MM.1S (cell line): ENCODE data around the gene NAGA.

Source experiments
- DNase-seq: peaks from one replicate; pipeline ENCODE4 v3.0.0-alpha.2; 2015
- H2AFZ ChIP-seq: fragments of 300-600 bp; sonication (generic); 2 replicates; pipeline ENCODE4 v1.6.0; 2016; ENCODE audit warnings: antibody characterized with exemption, low read length
- H3F3A ChIP-seq: fragments of 300-600 bp; sonication (generic); 2 replicates; pipeline ENCODE4 v1.6.1; 2016; ENCODE audit warnings: mild to moderate bottlenecking, antibody characterized with exemption, low read length, moderate library complexity, mixed read lengths; ENCODE audit not compliant: insufficient read depth
- H3K27ac ChIP-seq: fragments of 300-600 bp; sonication (generic); 2 replicates; pipeline ENCODE4 v1.5.1; 2016; ENCODE audit warnings: mild to moderate bottlenecking, low read length
- H3K27me3 ChIP-seq: fragments of 300-600 bp; sonication (generic); replicated peaks from 2 replicates; pipeline ENCODE4 v1.6.0; 2016; ENCODE audit warnings: low read length; ENCODE audit not compliant: insufficient read depth
- H3K36me3 ChIP-seq: fragments of 300-600 bp; sonication (generic); replicated peaks from 2 replicates; pipeline ENCODE4 v1.6.1; 2016; ENCODE audit warnings: mild to moderate bottlenecking, low read length, mixed read lengths; ENCODE audit not compliant: insufficient read depth
- H3K4me1 ChIP-seq: fragments of 300-600 bp; sonication (generic); 2 replicates; pipeline ENCODE4 v1.6.1; 2016; ENCODE audit warnings: low read length, mixed read lengths
- H3K4me2 ChIP-seq: fragments of 300-600 bp; sonication (generic); 2 replicates; pipeline ENCODE4 v1.6.0; 2016; ENCODE audit warnings: low read depth, low read length
- H3K4me3 ChIP-seq: fragments of 300-600 bp; sonication (generic); 2 replicates; pipeline ENCODE4 v1.5.1; 2016; ENCODE audit warnings: low read length, mixed read lengths
- H3K79me2 ChIP-seq: fragments of 300-600 bp; sonication (generic); 2 replicates; pipeline ENCODE4 v1.6.1; 2016; ENCODE audit warnings: mixed run types, low read length, mixed read lengths
- H3K9ac ChIP-seq: fragments of 300-600 bp; sonication (generic); 2 replicates; pipeline ENCODE4 v1.6.1; 2016; ENCODE audit warnings: low read length, mixed read lengths
- H3K9me2 ChIP-seq: fragments of 300-600 bp; sonication (generic); replicated peaks from 2 replicates; pipeline ENCODE4 v1.6.1; 2016; ENCODE audit warnings: mild to moderate bottlenecking, low read length, mixed read lengths; ENCODE audit not compliant: insufficient read depth
- H3K9me3 ChIP-seq: fragments of 300-600 bp; sonication (generic); replicated peaks from 2 replicates; pipeline ENCODE4 v1.6.1; 2016; ENCODE audit warnings: mild to moderate bottlenecking, low read length, mixed read lengths; ENCODE audit not compliant: insufficient read depth
- H4K20me1 ChIP-seq: fragments of 300-600 bp; sonication (generic); 2 replicates; pipeline ENCODE4 v1.6.1; 2016; ENCODE audit warnings: mild to moderate bottlenecking, low read length, moderate library complexity, mixed read lengths; ENCODE audit not compliant: insufficient read depth
- EZH2 ChIP-seq: fragments of 300-600 bp; sonication (generic); optimal IDR thresholded peaks from 2 replicates; pipeline ENCODE3; 2017; ENCODE audit warnings: low read depth, mild to moderate bottlenecking, antibody characterized with exemption, low read length, mixed read lengths
- EZH2phosphoT487 ChIP-seq: fragments of 300-600 bp; sonication (generic); IDR thresholded peaks from 2 replicates; pipeline ENCODE4 v1.6.1; 2018; ENCODE audit warnings: antibody characterized with exemption, low read length
- TF ChIP-seq, protein P1 (sequence below): fragments of 300-600 bp; sonication (generic); IDR thresholded peaks from 2 replicates; pipeline ENCODE4 v1.5.1; 2016; ENCODE audit warnings: antibody characterized with exemption, low read length, mixed read lengths

Gene NAGA

DNA sequence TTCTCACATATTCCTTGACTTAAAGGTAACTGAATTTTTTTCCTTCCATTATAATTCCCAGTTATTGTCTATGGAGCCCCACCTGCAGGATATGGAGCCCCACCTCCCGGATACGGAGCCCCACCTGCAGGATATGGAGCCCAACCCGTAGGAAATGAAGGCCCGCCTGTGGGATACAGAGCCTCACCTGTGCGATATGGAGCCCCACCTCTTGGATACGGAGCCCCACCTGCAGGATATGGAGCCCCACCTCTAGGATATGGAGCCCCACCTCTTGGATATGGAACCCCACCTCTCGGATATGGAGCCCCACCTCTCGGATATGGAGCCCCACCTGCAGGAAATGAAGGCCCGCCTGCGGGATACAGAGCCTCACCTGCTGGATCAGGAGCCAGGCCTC lies 43.9 kb downstream of the NAGA start:
- no peak for DNase-seq
- peaks cover 9% of the 10 kb centered on the region for H3F3A ChIP-seq
- H3K27me3 ChIP-seq, result no peaks in the 10 kb centered on the region
- peaks cover 25% of the 10 kb centered on the region for H3K4me1 ChIP-seq
- no peaks in the 10 kb centered on the region for H4K20me1 ChIP-seq
- no peak overlapping the region for H3K27ac ChIP-seq
- H3K9me2 ChIP-seq, result no peaks in the 10 kb centered on the region
- H3K4me3 ChIP-seq, result no peak overlapping the region
- H3K36me3 ChIP-seq, result no peaks in the 10 kb centered on the region
- H2AFZ ChIP-seq, result no peak overlapping the region
- no peaks in the 10 kb centered on the region for H3K79me2 ChIP-seq
- no peak overlapping the region for H3K4me2 ChIP-seq
- H3K9ac ChIP-seq, result no peak overlapping the region
- TF ChIP-seq EZH2phosphoT487 (no peak), EZH2 (no peak)
- TF ChIP-seq, protein P1, sequence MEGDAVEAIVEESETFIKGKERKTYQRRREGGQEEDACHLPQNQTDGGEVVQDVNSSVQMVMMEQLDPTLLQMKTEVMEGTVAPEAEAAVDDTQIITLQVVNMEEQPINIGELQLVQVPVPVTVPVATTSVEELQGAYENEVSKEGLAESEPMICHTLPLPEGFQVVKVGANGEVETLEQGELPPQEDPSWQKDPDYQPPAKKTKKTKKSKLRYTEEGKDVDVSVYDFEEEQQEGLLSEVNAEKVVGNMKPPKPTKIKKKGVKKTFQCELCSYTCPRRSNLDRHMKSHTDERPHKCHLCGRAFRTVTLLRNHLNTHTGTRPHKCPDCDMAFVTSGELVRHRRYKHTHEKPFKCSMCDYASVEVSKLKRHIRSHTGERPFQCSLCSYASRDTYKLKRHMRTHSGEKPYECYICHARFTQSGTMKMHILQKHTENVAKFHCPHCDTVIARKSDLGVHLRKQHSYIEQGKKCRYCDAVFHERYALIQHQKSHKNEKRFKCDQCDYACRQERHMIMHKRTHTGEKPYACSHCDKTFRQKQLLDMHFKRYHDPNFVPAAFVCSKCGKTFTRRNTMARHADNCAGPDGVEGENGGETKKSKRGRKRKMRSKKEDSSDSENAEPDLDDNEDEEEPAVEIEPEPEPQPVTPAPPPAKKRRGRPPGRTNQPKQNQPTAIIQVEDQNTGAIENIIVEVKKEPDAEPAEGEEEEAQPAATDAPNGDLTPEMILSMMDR, result no peak
- H3K9me3 ChIP-seq, result no peaks in the 10 kb centered on the region

- Histone ChIP-seq H3K36me3 (no peaks in the 10 kb centered on the region), H3K4me1 (peaks cover 14% of the 10 kb centered on the region), H3K9ac (no peak overlapping the region), H3K27ac (no peak overlapping the region), H3K4me2 (no peak overlapping the region), H2AFZ (no peak overlapping the region), H3F3A (no peaks in the 10 kb centered on the region), H3K79me2 (no peaks in the 10 kb centered on the region), H3K9me2 (no peaks in the 10 kb centered on the region), H3K27me3 (no peaks in the 10 kb centered on the region), H4K20me1 (no peaks in the 10 kb centered on the region), H3K9me3 (no peaks in the 10 kb centered on the region), H3K4me3 (no peak overlapping the region)
- DNase-seq, result no peak
- no peak for TF ChIP-seq EZH2phosphoT487
- no peak for TF ChIP-seq EZH2
- TF ChIP-seq, protein P1, result no peak
These were observed 45.2 kb downstream of the NAGA start for GRCh38 chr22:42025421-42025820.

DNA sequence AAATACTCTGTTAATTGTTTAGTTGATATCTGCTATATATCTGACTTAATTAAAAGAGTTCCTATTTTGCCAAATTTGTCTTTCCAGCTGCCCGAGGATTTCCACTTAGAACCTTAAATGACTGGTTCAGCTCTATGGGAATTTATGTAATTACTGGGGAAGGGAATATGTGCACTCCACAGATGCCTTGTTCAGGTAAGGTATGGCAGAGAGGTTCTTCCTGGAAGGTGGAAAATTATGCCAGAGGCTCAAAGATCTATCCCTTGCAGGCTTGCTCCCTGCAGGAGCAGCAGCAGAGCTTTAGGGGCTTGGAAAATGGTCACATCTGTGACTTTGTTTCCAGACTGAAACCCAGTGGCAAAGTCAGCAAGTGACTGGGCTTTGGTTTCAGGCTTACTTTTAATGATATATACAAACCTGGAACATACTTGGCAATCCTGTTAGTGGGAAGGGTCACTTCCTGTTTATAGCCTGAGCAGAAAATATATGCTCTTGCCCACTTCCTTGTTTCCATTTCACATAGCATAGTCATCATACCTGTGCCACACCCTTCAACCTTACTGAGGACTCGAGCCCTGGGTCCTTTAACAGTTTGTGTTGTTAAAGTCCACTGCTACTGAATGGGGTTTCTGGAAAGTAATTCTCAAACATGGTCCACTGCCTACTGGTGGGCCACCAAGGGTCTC lies 48.3 kb downstream of the NAGA start:
- DNase-seq, result peak; percentile 23
- Histone ChIP-seq H2AFZ (peak overlapping the region; percentile 68), H3K4me3 (no peak overlapping the region), H3K9me3 (no peaks in the 10 kb centered on the region), H4K20me1 (no peaks in the 10 kb centered on the region), H3K79me2 (no peaks in the 10 kb centered on the region), H3K9me2 (no peaks in the 10 kb centered on the region), H3K4me2 (peak overlapping the region; percentile 34), H3F3A (no peaks in the 10 kb centered on the region), H3K27ac (peak overlapping the region; percentile 10; the same call in 1 of the 2 replicates), H3K4me1 (peaks cover 12% of the 10 kb centered on the region), H3K27me3 (no peaks in the 10 kb centered on the region), H3K9ac (no peak overlapping the region), H3K36me3 (no peaks in the 10 kb centered on the region)
- TF ChIP-seq, protein P1, result no peak
- no peak for TF ChIP-seq EZH2
- no peak for TF ChIP-seq EZH2phosphoT487
